ENCODE measurements around the gene HUNK.

Gene HUNK

DNA sequence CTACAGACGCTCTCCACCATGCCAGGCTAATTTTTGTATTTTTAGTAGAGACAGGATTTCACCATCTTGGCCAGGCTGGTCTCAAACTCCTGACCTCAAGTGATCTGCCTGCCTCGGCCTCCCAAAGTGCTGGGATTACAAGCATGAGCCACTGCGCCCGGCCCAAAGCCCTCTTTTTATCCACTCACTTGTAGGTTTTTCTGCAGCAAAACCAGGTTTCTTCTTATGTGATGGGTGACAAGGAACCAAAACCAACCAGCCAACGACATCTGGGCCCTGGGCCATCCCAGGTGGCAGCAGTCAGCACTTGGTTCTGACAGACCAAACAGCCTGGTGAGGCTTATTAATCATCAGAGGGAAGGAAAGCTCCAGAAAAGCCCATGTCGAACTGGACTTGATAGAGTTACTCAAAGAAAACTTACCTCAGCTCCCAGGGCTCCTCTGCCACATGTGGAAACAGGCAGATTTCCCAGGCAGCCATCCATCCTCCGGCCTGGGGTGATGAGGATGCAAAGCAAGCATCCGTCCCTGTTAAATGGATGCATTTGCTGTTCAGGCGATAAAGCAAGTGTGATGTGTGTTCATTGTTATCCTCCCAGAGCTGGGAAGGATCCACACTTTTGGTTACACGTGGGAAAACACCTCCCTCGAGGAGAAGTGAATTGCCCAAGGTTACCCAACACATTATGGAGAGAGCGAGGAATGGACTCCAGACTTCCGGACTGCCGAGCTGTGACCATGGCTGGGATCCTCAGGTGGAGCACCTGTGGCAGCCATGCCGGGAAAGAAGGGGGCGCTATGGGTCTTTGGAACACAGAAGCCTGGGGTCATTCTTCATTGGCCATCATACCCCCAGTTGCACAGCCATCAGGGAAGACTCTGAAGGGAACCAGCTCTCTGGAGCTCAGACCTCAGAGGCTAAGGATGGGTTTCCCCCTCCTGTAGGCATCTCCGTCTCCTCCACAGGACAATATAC lies 118.8 kb downstream of the HUNK start:
- H3K27ac ChIP-seq = no peak overlapping the region
- TF ChIP-seq, protein P1, sequence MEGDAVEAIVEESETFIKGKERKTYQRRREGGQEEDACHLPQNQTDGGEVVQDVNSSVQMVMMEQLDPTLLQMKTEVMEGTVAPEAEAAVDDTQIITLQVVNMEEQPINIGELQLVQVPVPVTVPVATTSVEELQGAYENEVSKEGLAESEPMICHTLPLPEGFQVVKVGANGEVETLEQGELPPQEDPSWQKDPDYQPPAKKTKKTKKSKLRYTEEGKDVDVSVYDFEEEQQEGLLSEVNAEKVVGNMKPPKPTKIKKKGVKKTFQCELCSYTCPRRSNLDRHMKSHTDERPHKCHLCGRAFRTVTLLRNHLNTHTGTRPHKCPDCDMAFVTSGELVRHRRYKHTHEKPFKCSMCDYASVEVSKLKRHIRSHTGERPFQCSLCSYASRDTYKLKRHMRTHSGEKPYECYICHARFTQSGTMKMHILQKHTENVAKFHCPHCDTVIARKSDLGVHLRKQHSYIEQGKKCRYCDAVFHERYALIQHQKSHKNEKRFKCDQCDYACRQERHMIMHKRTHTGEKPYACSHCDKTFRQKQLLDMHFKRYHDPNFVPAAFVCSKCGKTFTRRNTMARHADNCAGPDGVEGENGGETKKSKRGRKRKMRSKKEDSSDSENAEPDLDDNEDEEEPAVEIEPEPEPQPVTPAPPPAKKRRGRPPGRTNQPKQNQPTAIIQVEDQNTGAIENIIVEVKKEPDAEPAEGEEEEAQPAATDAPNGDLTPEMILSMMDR (conservative IDR thresholded peaks at IDR 0.05) = peak; percentile 24; the same call in 1 of the 2 replicates

DNA sequence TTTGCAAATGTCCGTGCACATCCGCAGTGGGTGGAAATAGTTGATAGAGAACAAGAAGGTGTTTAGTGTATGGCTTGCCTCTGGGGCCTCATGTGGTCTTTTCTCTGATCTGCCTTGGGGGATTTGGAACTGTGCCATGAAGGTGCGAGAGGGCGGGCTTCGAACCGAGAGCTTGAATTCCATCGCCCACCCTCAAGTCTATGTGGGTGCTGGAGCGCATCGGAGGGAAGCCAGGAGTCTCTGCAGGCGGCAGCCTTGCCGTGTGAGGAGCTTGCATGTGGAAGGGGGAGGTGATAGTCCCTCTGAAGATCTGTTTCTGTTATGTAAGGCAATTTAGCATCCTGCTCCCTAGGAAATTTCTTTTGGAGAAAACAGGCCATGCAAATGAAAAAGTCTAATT lies 119.6 kb downstream of the HUNK start:
- TF ChIP-seq, protein P1 (conservative IDR thresholded peaks at IDR 0.05) = no peak
- no peak overlapping the region for H3K27ac ChIP-seq

- no peak overlapping the region for H3K27ac ChIP-seq
- TF ChIP-seq, protein P1 (conservative IDR thresholded peaks at IDR 0.05) = no peak
Observed at GRCh38 chr21:31993826-31994825, 121.3 kb downstream of the HUNK start.

GRCh38 chr21:31997191-31997590 lies 124.4 kb downstream of the HUNK start:
- H3K27ac ChIP-seq = no peak overlapping the region
- TF ChIP-seq, protein P1 (conservative IDR thresholded peaks at IDR 0.05) = no peak

- no peak overlapping the region for H3K27ac ChIP-seq
- TF ChIP-seq, protein P1 (conservative IDR thresholded peaks at IDR 0.05) = no peak
Observed at GRCh38 chr21:31999810-32000468, 127.1 kb downstream of the HUNK start.

DNA sequence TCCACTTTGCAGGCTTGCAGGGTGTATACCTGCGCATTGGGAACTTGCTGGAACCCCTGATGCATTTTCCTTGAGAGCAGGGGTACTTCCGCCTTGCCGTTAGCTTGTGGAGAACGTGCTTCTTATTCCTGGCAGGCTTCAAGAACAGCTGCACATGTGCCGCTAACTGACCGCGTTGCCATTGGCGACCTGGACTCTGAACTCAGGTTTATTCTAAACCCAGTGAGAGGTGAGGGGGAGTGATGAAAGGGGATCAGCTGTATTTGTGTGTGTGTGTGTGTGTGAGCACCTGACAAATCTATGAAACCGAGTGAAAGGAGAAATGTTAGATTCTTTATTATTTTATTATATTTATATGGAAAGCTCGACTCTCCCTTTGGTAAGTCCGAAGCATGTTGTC lies 128.6 kb downstream of the HUNK start:
- no peak overlapping the region for H3K27ac ChIP-seq
- TF ChIP-seq, protein P1 (conservative IDR thresholded peaks at IDR 0.05) = no peak
